Mucosa of rectum (tissue), 2 donors: ENCODE results near the gene DPP6.

Experiments
- H3K27ac ChIP-seq, 2 donors: one replicate each; pipeline ENCODE4 v1.7.0; 2013; ENCODE audit warnings: inconsistent platforms in 2 of 2, low read depth in 2 of 2, low read length in 2 of 2
- H3K27me3 ChIP-seq, 2 donors: one replicate each; pipeline ENCODE4 v1.7.0; 2013; ENCODE audit warnings: low read length in 2 of 2; ENCODE audit not compliant: control insufficient read depth in 2 of 2, insufficient read depth in 2 of 2
- H3K36me3 ChIP-seq, 2 donors: one replicate each; pipeline ENCODE4 v1.7.0; 2013; ENCODE audit warnings: low read length in 2 of 2; ENCODE audit not compliant: control insufficient read depth in 2 of 2, insufficient read depth in 2 of 2
- H3K4me1 ChIP-seq, 2 donors: one replicate each; pipeline ENCODE4 v1.7.0; 2013; ENCODE audit warnings: low read length in 2 of 2, mild to moderate bottlenecking in 1 of 2; ENCODE audit not compliant: control insufficient read depth in 2 of 2, insufficient read depth in 2 of 2
- H3K4me3 ChIP-seq, 2 donors: one replicate each; pipeline ENCODE4 v1.7.0; 2013; ENCODE audit warnings: low read length in 2 of 2
- H3K9ac ChIP-seq, 2 donors: one replicate each; pipeline ENCODE4 v1.7.0; 2013; ENCODE audit warnings: low read length in 2 of 2, low read depth in 1 of 2, mild to moderate bottlenecking in 1 of 2
- H3K9me3 ChIP-seq, 2 donors: one replicate each; pipeline ENCODE4 v1.7.0; 2013; ENCODE audit warnings: low read length in 2 of 2; ENCODE audit not compliant: control insufficient read depth in 2 of 2
- donor health status: healthy.
- donor health status: Normal muscosa, but diverticular disease.

The DPP6 gene

DNA sequence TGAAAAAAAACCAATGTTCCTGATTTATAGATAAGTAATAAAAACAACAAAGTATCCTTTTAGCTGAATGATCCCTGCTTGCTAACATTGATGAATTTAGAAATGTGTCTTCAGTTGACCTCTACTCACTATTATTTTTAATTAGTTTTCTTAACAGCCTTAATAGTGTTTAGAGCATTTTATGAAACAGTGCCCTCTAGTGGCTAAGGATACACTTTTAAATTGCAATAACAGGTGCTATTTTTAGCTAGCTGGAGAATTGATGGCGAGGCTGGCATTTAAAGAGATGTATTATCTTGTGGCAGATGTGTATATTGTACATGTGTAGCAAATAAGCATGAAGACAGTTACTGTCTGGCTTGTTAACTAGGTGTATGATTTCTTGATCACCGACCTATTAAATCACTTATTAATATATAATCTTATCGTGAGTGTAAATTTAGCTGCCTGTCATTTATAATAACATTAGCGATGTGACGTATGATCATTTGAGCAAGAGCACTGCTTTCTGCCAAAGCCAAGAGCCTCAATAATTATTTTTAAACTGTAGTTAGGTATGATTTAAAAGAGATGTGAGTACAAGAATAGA lies 451.9 kb downstream of the DPP6 start:
- Histone ChIP-seq H3K27ac (no peak overlapping the region), H3K9ac (no peak overlapping the region), H3K4me1 (no peaks in the 10 kb centered on the region), H3K4me3 (no peak overlapping the region), H3K27me3 (no peaks in the 10 kb centered on the region), H3K9me3 (no peaks in the 10 kb centered on the region), H3K36me3 (no peaks in the 10 kb centered on the region)

DNA sequence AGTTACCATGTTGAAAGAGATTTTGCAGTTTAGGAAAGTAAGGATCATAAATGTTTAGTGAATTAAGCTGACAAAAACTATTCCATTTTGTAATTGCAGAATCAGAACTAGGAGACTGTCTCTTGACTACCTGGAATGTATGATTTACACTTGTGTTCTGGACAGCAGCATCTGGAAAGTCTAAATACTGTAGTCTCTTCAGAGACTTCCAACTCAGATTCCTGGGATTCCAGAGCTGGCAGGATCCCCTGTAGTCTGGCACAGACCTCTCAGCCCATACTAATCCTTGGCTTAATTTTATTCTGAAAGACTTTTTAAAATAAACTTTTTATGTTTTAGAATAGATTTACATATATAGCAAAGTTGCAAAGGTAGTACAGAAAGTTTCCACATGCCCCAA lies 452.7 kb downstream of the DPP6 start:
- Histone ChIP-seq H3K27me3 (no peaks in the 10 kb centered on the region), H3K27ac (no peak overlapping the region)

DNA sequence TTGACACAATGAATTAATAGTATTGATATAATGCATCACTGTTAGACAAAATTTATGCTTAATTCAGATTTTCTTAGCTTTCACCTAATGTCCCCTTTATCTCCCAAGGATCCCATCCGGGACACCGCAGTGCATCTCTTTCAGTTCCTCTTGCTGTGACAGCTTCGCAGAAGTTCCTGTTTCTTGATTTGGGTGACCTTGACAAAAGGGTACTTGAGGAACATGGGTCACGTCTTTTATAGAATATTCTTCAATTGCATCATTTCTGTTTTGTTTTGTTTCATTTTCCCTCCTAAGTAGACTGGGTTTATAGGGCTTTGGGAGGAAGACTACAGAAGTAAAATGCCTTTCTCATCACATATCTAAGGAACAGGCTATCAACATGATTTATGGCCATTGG lies 453.2 kb downstream of the DPP6 start:
- no peaks in the 10 kb centered on the region for H3K9me3 ChIP-seq
- H3K27me3 ChIP-seq, result no peaks in the 10 kb centered on the region
- no peaks in the 10 kb centered on the region for H3K4me1 ChIP-seq
- H3K27ac ChIP-seq, result no peak overlapping the region
- H3K9ac ChIP-seq, result no peak overlapping the region
- H3K4me3 ChIP-seq, result no peak overlapping the region
- H3K36me3 ChIP-seq, result no peaks in the 10 kb centered on the region

More for the DNA sequence above, 452.7 kb downstream of the DPP6 start:
- Histone ChIP-seq H3K4me1 (no peaks in the 10 kb centered on the region), H3K4me3 (no peak overlapping the region), H3K36me3 (no peaks in the 10 kb centered on the region), H3K9me3 (no peaks in the 10 kb centered on the region), H3K9ac (no peak overlapping the region)

DNA sequence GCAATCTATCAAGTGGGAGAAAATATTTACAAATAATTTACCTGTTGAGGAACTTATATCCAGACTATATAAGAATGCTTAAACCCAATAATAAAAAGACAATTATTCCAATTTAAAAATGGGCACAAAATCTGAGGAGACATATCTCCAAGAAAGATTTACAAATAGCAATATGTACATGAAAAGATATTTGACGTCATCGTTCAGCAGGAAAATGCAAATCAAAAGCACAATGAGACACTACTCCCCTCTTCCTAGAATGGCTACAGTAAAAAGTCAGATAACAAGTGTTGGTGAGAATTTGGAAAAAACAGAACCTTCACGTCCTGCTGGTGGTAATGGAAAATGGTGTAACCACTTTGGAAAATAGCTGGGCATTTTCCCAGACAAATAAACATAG lies 457.0 kb downstream of the DPP6 start:
- H3K27me3 ChIP-seq, result no peaks in the 10 kb centered on the region
- no peaks in the 10 kb centered on the region for H3K4me1 ChIP-seq
- no peak overlapping the region for H3K9ac ChIP-seq
- no peak overlapping the region for H3K4me3 ChIP-seq
- no peak overlapping the region for H3K27ac ChIP-seq
- no peaks in the 10 kb centered on the region for H3K9me3 ChIP-seq
- H3K36me3 ChIP-seq, result no peaks in the 10 kb centered on the region

DNA sequence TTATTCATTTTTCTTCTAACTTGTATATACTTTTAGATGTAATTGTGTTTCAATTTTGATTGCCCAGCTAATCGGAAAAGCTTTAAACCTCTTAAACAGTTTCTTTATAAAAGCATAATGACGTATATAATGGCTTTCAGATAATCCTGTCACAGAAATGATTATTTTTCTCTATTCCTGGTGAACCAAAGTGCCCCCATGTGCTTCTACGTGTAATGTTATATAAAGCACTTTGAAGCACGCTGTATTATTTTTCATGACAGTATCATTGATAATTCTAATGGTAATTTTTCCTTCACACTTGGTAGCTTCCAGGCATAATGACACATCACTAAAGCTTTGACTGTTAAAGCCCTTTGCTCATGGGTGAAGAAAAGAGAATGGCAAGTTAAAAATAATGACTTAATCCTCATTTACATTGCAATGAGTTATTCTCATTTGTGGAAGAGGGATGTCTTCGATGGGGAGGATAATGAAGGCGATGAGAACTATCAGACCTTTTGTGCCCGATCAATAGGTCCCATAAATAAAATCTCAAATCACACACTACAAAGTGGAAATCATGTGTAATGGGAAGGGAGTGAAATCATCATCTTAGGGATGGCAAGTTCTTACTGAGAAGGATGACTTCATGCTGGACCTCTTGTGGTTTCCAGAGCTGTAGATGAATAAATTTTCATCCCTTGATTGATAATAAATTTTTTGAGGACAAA lies 460.1 kb downstream of the DPP6 start:
- no peaks in the 10 kb centered on the region for H3K9me3 ChIP-seq
- no peaks in the 10 kb centered on the region for H3K4me1 ChIP-seq
- no peak overlapping the region for H3K4me3 ChIP-seq
- no peak overlapping the region for H3K27ac ChIP-seq
- no peaks in the 10 kb centered on the region for H3K36me3 ChIP-seq
- no peak overlapping the region for H3K9ac ChIP-seq
- H3K27me3 ChIP-seq, result no peaks in the 10 kb centered on the region

DNA sequence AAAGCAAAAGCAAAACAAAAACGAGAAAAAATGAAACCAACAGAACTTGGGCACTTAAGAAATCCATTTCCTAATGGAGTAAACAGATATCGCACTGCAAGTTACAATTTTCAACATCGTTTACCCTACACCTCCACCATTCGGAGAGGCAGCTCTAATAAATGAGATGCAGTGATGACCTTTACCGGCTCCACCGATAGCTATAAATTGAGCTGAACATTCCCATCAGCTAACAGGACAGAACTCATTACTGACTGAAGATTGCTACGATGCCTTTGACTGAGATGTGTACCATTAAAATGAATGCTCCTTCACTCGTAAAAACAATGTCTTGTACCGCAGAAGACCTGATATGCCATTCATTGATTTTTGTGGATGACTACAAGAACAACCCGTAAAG lies 465.6 kb downstream of the DPP6 start:
- H3K4me1 ChIP-seq, result no peaks in the 10 kb centered on the region
- no peak overlapping the region for H3K4me3 ChIP-seq
- no peak overlapping the region for H3K9ac ChIP-seq
- no peaks in the 10 kb centered on the region for H3K9me3 ChIP-seq
- no peaks in the 10 kb centered on the region for H3K36me3 ChIP-seq
- no peak overlapping the region for H3K27ac ChIP-seq
- H3K27me3 ChIP-seq, result no peaks in the 10 kb centered on the region

DNA sequence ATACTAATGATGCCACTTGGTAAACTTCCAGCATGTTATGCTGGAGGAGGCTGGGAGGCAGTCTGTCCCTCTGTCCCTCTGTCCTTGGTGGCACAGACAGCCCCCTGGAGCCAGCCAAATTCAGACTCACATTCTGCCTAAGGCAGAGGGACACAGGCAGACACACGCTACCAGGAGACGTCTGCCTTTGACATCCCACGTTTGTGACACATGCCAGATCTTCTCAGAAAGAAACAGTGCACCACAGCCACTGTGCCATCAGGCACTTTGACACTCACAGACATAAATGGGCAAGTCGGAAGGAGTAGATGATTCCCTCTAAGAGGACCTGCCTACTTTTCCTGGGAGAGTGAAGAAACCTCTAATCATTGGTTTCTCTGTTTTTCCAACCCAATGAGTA lies 467.0 kb downstream of the DPP6 start:
- Histone ChIP-seq H3K9ac (no peak overlapping the region), H3K27me3 (no peaks in the 10 kb centered on the region), H3K4me3 (no peak overlapping the region), H3K36me3 (no peaks in the 10 kb centered on the region), H3K27ac (no peak overlapping the region), H3K4me1 (no peaks in the 10 kb centered on the region), H3K9me3 (no peaks in the 10 kb centered on the region)

DNA sequence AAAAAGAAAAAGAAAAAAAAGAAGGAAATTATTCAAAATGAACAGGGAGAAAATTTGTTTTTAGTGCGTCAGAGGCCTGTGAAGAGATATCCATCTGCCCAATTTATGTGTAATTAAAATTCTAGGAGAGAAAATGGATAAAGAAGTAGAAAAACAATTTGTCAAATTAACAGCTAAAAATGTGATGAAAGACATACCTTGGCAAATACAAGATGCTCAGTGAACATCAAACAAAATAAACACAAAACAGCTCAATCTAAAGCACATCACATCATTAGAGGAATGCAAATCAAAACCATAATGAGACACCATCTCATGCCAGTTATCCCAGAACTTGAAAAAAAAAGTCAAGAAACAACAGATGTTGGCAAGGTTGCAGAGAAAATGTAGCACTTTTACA lies 477.9 kb downstream of the DPP6 start:
- Histone ChIP-seq H3K4me1 (no peaks in the 10 kb centered on the region), H3K27ac (no peak overlapping the region), H3K27me3 (no peaks in the 10 kb centered on the region), H3K36me3 (no peaks in the 10 kb centered on the region), H3K9me3 (no peaks in the 10 kb centered on the region), H3K4me3 (no peak overlapping the region), H3K9ac (no peak overlapping the region)

DNA sequence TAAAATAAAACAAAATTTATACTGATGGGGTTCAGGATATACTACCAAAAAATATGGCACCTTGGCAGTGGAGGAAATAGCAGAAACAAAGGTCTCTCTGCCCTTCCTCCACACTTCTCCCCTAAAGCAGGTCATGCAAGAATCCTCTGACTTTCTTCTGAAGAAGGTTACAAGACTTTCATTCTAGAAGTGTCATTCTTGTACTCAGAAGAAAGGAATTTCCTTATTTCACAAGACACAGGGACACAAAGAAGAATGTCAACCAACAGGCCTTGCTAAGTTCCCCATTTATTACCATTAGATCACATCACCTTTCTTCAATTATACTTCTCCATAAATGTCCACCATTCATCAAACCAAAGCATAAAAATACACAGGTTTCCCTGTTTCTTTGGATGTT lies 480.6 kb downstream of the DPP6 start:
- Histone ChIP-seq H3K9me3 (no peaks in the 10 kb centered on the region), H3K4me3 (no peak overlapping the region), H3K27me3 (no peaks in the 10 kb centered on the region), H3K27ac (no peak overlapping the region), H3K36me3 (no peaks in the 10 kb centered on the region), H3K4me1 (no peaks in the 10 kb centered on the region), H3K9ac (no peak overlapping the region)

DNA sequence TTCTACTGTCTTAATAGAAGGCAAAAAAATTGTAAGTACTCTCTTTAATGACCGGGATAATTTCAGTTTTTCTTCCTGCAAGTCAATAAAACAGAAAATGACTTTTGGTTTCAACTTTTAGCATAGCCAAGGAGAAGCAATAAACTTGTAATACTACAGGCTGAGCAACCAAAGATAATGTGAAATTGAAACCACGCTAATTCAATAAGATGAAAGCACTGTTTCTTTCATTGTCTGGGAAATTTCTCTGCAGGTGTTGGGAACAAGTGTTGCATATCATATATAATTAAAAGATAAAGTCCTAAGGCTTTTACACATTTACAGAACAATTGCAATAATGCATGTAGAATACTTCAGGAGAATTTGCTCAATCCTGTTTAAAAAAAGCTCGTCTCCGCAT lies 488.4 kb downstream of the DPP6 start:
- Histone ChIP-seq H3K4me3 (no peak overlapping the region), H3K9ac (no peak overlapping the region), H3K36me3 (no peaks in the 10 kb centered on the region), H3K27ac (no peak overlapping the region), H3K4me1 (no peaks in the 10 kb centered on the region), H3K27me3 (no peaks in the 10 kb centered on the region), H3K9me3 (no peaks in the 10 kb centered on the region)
